Globus pallidus (tissue), 1 donor: Measurements from ENCODE around the gene TMEM273.

Experiments used
- DNase-seq: peaks from one replicate; pipeline ENCODE4 v3.0.0-alpha.2; 2015; ENCODE audit warnings: low spot score

Gene TMEM273

GRCh38 chr10:49115015-49115795 lies 73.0 kb downstream of the TMEM273 start, which contains the start of gene VSTM4:
Gene VSTM4, minus strand, starts transcription at chr10:49115522. Its CDS starts 37 bp downstream, at chr10:49115485.
- DNase-seq, result peak; percentile 59

- DNase-seq, result peak; percentile 41
These were observed 73.5 kb downstream of the TMEM273 start for GRCh38 chr10:49114718-49115014.

GRCh38 chr10:49113741-49114141 lies 74.5 kb downstream of the TMEM273 start:
- no peak for DNase-seq

GRCh38 chr10:49112851-49113250 lies 75.3 kb downstream of the TMEM273 start:
- no peak for DNase-seq

- no peak for DNase-seq
These were observed 76.1 kb downstream of the TMEM273 start for GRCh38 chr10:49112098-49112497.

GRCh38 chr10:49111320-49111698 lies 76.9 kb downstream of the TMEM273 start:
- no peak for DNase-seq

- DNase-seq, result no peak
These were observed 77.4 kb downstream of the TMEM273 start for GRCh38 chr10:49110684-49111319.

- peak; percentile 26 for DNase-seq
These were observed 78.4 kb downstream of the TMEM273 start for GRCh38 chr10:49109669-49110340.

GRCh38 chr10:49108656-49109055 lies 79.5 kb downstream of the TMEM273 start:
- DNase-seq, result no peak

GRCh38 chr10:49107887-49108267 lies 80.3 kb downstream of the TMEM273 start:
- DNase-seq, result no peak

- DNase-seq, result no peak
These were observed 80.9 kb downstream of the TMEM273 start for GRCh38 chr10:49107111-49107886.

GRCh38 chr10:49106451-49106850 lies 81.7 kb downstream of the TMEM273 start:
- peak; percentile 54 for DNase-seq

- no peak for DNase-seq
These were observed 83.1 kb downstream of the TMEM273 start for GRCh38 chr10:49105076-49105475.
